Measurements from ENCODE around the gene ASPG.
A peak's percentile ranks its signal among the peaks of the same experiment; 100 is the strongest.

DNA sequence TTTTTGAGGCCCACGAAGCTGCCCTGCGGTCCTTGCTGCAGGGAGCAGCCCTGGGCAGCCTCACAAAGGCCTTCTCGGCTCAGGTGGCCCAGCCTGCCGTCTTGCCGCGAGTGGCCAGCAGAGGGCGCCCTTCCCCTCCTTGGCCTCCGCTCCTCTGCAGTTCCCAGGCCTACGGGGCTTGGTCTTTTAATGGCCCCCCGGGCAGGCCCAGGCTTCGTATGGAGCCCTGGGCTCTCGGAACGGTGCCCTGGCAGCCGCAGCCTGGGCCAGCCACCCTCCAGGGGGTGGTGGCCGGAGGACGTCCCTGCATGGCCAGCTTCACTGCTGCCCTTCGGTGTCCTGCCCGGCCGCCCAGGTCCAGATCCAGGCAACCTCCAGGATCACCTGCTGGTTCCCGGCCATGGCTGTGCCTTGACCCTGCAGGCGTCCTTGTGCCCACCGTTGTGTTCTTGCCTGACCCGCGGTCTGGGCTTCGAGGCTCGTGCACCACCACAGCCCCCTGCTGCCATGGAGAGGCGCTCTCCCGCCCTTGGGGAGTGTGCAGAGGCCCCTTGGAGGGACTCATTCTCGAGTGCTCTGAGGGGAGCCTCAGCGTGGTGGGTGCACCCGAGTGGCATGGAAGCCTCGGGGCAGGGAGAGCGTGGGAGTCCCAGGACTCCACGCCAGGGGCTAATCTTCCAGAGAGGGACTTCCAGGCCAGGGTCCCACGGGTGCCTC, 9.4 kb downstream of the ASPG start:
- TF ChIP-seq, protein P1, sequence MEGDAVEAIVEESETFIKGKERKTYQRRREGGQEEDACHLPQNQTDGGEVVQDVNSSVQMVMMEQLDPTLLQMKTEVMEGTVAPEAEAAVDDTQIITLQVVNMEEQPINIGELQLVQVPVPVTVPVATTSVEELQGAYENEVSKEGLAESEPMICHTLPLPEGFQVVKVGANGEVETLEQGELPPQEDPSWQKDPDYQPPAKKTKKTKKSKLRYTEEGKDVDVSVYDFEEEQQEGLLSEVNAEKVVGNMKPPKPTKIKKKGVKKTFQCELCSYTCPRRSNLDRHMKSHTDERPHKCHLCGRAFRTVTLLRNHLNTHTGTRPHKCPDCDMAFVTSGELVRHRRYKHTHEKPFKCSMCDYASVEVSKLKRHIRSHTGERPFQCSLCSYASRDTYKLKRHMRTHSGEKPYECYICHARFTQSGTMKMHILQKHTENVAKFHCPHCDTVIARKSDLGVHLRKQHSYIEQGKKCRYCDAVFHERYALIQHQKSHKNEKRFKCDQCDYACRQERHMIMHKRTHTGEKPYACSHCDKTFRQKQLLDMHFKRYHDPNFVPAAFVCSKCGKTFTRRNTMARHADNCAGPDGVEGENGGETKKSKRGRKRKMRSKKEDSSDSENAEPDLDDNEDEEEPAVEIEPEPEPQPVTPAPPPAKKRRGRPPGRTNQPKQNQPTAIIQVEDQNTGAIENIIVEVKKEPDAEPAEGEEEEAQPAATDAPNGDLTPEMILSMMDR (IDR thresholded peaks at IDR 0.05), result peak; percentile 56 to 79 (median 78)
- TF ChIP-seq EP300 (IDR thresholded peaks at IDR 0.05) (no peak), POLR2A (IDR thresholded peaks at IDR 0.05) (no peak)

Measured in ovary (tissue), 3 donors.